Measurements from ENCODE around the gene NRGN.

GRCh38 chr11:124724979-124725718, 14.6 kb upstream of the NRGN start:
- TF ChIP-seq TAF1 (IDR thresholded peaks at IDR 0.05; ENCODE audit: borderline replicate concordance, insufficient read depth, low read length) = no peak
- TF ChIP-seq, protein P1, sequence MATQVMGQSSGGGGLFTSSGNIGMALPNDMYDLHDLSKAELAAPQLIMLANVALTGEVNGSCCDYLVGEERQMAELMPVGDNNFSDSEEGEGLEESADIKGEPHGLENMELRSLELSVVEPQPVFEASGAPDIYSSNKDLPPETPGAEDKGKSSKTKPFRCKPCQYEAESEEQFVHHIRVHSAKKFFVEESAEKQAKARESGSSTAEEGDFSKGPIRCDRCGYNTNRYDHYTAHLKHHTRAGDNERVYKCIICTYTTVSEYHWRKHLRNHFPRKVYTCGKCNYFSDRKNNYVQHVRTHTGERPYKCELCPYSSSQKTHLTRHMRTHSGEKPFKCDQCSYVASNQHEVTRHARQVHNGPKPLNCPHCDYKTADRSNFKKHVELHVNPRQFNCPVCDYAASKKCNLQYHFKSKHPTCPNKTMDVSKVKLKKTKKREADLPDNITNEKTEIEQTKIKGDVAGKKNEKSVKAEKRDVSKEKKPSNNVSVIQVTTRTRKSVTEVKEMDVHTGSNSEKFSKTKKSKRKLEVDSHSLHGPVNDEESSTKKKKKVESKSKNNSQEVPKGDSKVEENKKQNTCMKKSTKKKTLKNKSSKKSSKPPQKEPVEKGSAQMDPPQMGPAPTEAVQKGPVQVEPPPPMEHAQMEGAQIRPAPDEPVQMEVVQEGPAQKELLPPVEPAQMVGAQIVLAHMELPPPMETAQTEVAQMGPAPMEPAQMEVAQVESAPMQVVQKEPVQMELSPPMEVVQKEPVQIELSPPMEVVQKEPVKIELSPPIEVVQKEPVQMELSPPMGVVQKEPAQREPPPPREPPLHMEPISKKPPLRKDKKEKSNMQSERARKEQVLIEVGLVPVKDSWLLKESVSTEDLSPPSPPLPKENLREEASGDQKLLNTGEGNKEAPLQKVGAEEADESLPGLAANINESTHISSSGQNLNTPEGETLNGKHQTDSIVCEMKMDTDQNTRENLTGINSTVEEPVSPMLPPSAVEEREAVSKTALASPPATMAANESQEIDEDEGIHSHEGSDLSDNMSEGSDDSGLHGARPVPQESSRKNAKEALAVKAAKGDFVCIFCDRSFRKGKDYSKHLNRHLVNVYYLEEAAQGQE (IDR thresholded peaks at IDR 0.05; ENCODE audit: insufficient read depth in 1 of 2, low read depth in 2 of 2, low read length in 2 of 2) = no peak
- no peak for TF ChIP-seq SIN3A (IDR thresholded peaks at IDR 0.05; ENCODE audit: borderline replicate concordance, insufficient read depth, low read length)
